ENCODE results near the gene KCTD15.
A peak's percentile ranks its signal among the peaks of the same experiment; 100 is the strongest.

KCTD15 gene

DNA sequence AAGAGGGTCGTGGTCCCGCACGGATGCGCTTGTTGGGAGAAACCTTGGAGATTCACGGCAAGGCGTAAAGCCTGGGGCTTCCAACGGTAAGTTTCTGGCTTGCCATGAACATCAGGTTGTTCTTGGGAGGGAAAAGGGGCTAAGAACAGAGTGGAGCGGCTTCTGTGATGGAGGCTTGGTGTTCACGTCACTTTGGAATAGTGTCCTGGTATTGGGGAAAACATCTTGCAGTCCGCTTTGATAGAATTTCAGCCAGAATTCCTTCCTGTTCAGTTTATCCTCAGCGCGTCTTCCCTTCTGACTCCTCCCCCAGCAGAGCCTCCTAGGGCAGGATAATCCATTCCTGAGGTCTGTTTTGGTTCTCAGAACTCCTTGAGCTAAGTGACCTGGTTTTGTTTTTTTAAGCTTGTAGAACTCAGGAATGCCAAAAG lies 2.0 kb downstream of the KCTD15 start:
- Histone ChIP-seq H3K27ac (ENCODE audit: low read depth, low read length) (no peak overlapping the region), H3K27me3 (ENCODE audit: insufficient read depth, low read length) (no peaks in the 10 kb centered on the region), H2AFZ (ENCODE audit: low read length, unreplicated experiment) (no peak overlapping the region)

DNA sequence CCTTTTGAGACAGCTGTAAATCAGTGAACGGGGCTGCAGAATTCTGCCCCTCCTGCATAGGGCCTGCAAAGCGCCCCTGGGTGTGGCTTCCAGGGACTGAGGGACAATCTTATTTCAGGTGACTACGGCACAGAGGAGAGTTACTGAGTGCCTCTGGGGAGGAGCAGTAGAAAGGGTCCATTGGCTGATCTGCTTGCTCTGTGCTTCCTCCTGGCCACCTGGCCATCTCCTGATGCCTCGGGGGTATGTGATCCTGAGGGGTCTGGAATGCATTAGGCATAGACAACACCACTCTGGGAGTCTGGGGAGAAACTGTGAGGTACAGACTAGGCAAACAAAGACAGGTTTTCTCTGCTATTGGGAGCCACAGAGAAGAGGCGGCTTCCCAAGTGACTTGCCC lies 2.8 kb downstream of the KCTD15 start:
- H2AFZ ChIP-seq (ENCODE audit: low read length, unreplicated experiment) = no peak overlapping the region
- H3K79me2 ChIP-seq (ENCODE audit: control insufficient read depth, insufficient read depth, low read length, unreplicated experiment) = no peaks in the 10 kb centered on the region
- H3K4me3 ChIP-seq (ENCODE audit: low read depth, low read length) = no peak overlapping the region
- peaks cover 4% of the 10 kb centered on the region for H3K4me1 ChIP-seq (ENCODE audit: control insufficient read depth, insufficient read depth, low read length, unreplicated experiment)
- H3K36me3 ChIP-seq (ENCODE audit: insufficient read depth, low read length) = no peaks in the 10 kb centered on the region
- no peak overlapping the region for H3K27ac ChIP-seq (ENCODE audit: low read depth, low read length)
- H3K27me3 ChIP-seq (ENCODE audit: insufficient read depth, low read length) = no peaks in the 10 kb centered on the region

More for the DNA sequence above, 2.0 kb downstream of the KCTD15 start:
- no peaks in the 10 kb centered on the region for H3K36me3 ChIP-seq (ENCODE audit: insufficient read depth, low read length)
- peak overlapping the region; percentile 89 for H3K4me3 ChIP-seq (ENCODE audit: low read depth, low read length)
- H3K79me2 ChIP-seq (ENCODE audit: control insufficient read depth, insufficient read depth, low read length, unreplicated experiment) = no peaks in the 10 kb centered on the region
- peaks cover 8% of the 10 kb centered on the region for H3K4me1 ChIP-seq (ENCODE audit: control insufficient read depth, insufficient read depth, low read length, unreplicated experiment)

GRCh38 chr19:33800012-33800680 lies 3.5 kb downstream of the KCTD15 start:
- H3K27ac ChIP-seq (ENCODE audit: low read depth, low read length) = no peak overlapping the region
- H2AFZ ChIP-seq (ENCODE audit: low read length, unreplicated experiment) = no peak overlapping the region
- no peaks in the 10 kb centered on the region for H3K36me3 ChIP-seq (ENCODE audit: insufficient read depth, low read length)
- no peaks in the 10 kb centered on the region for H3K4me1 ChIP-seq (ENCODE audit: control insufficient read depth, insufficient read depth, low read length, unreplicated experiment)
- no peaks in the 10 kb centered on the region for H3K27me3 ChIP-seq (ENCODE audit: insufficient read depth, low read length)
- no peak overlapping the region for H3K4me3 ChIP-seq (ENCODE audit: low read depth, low read length)
- no peaks in the 10 kb centered on the region for H3K79me2 ChIP-seq (ENCODE audit: control insufficient read depth, insufficient read depth, low read length, unreplicated experiment)

- H2AFZ ChIP-seq (ENCODE audit: low read length, unreplicated experiment) = no peak overlapping the region
- no peaks in the 10 kb centered on the region for H3K36me3 ChIP-seq (ENCODE audit: insufficient read depth, low read length)
- H3K4me3 ChIP-seq (ENCODE audit: low read depth, low read length) = no peak overlapping the region
- no peaks in the 10 kb centered on the region for H3K4me1 ChIP-seq (ENCODE audit: control insufficient read depth, insufficient read depth, low read length, unreplicated experiment)
- no peaks in the 10 kb centered on the region for H3K79me2 ChIP-seq (ENCODE audit: control insufficient read depth, insufficient read depth, low read length, unreplicated experiment)
- no peak overlapping the region for H3K27ac ChIP-seq (ENCODE audit: low read depth, low read length)
- no peaks in the 10 kb centered on the region for H3K27me3 ChIP-seq (ENCODE audit: insufficient read depth, low read length)
Observed at GRCh38 chr19:33801411-33801810, 4.7 kb downstream of the KCTD15 start.

GRCh38 chr19:33802001-33802400 lies 5.3 kb downstream of the KCTD15 start:
- Histone ChIP-seq H3K4me1 (ENCODE audit: control insufficient read depth, insufficient read depth, low read length, unreplicated experiment) (no peaks in the 10 kb centered on the region), H3K79me2 (ENCODE audit: control insufficient read depth, insufficient read depth, low read length, unreplicated experiment) (no peaks in the 10 kb centered on the region), H3K27me3 (ENCODE audit: insufficient read depth, low read length) (no peaks in the 10 kb centered on the region), H2AFZ (ENCODE audit: low read length, unreplicated experiment) (no peak overlapping the region), H3K4me3 (ENCODE audit: low read depth, low read length) (no peak overlapping the region), H3K27ac (ENCODE audit: low read depth, low read length) (no peak overlapping the region), H3K36me3 (ENCODE audit: insufficient read depth, low read length) (no peaks in the 10 kb centered on the region)

DNA sequence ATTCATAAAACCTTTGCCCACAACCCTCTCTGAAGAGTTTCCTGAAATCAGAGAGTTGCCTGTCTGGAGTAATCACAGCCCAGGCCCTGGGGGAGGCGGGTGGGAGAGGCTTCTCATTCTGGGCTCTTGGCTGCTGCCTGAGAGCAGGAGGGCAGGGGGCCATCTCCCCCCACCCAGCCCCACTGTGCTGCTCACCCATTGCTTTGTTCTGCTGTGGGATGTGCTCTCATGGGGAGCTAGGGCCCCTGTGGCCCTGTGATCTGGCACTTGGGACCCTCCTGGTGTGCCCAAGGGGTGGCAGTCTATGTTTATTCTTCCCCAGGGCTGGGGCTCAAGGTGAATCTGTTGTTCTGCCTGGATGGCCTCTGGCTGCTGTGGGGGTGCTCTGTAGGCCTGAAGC lies 6.1 kb downstream of the KCTD15 start:
- Histone ChIP-seq H2AFZ (ENCODE audit: low read length, unreplicated experiment) (no peak overlapping the region), H3K36me3 (ENCODE audit: insufficient read depth, low read length) (no peaks in the 10 kb centered on the region), H3K79me2 (ENCODE audit: control insufficient read depth, insufficient read depth, low read length, unreplicated experiment) (no peaks in the 10 kb centered on the region), H3K4me3 (ENCODE audit: low read depth, low read length) (no peak overlapping the region), H3K4me1 (ENCODE audit: control insufficient read depth, insufficient read depth, low read length, unreplicated experiment) (no peaks in the 10 kb centered on the region), H3K27ac (ENCODE audit: low read depth, low read length) (no peak overlapping the region), H3K27me3 (ENCODE audit: insufficient read depth, low read length) (no peaks in the 10 kb centered on the region)

DNA sequence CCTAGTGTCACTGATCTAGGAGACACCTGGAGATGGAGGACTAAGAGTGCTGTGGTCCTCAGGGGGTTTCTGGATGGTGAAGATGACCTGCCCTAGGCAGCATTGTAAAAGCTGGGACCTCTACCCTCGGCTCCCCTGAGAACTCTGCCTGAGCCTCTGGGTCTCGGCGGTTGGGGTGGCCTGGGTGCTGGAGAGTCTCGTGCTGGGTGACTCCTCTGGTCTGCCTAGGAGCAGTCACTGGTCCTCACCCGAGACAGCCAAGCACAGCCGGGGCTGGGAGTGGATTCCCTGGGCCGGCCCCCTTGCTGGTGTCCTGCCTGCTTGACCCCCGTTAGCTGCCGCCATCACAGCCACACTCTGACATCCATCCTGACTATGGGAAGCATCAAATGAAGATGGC lies 6.7 kb downstream of the KCTD15 start:
- Histone ChIP-seq H3K27ac (ENCODE audit: low read depth, low read length) (no peak overlapping the region), H3K27me3 (ENCODE audit: insufficient read depth, low read length) (no peaks in the 10 kb centered on the region), H3K36me3 (ENCODE audit: insufficient read depth, low read length) (no peaks in the 10 kb centered on the region), H3K4me3 (ENCODE audit: low read depth, low read length) (no peak overlapping the region), H3K4me1 (ENCODE audit: control insufficient read depth, insufficient read depth, low read length, unreplicated experiment) (no peaks in the 10 kb centered on the region), H3K79me2 (ENCODE audit: control insufficient read depth, insufficient read depth, low read length, unreplicated experiment) (no peaks in the 10 kb centered on the region), H2AFZ (ENCODE audit: low read length, unreplicated experiment) (no peak overlapping the region)

GRCh38 chr19:33804021-33804799 lies 7.5 kb downstream of the KCTD15 start:
- Histone ChIP-seq H2AFZ (ENCODE audit: low read length, unreplicated experiment) (no peak overlapping the region), H3K27ac (ENCODE audit: low read depth, low read length) (no peak overlapping the region), H3K27me3 (ENCODE audit: insufficient read depth, low read length) (no peaks in the 10 kb centered on the region), H3K4me3 (ENCODE audit: low read depth, low read length) (no peak overlapping the region), H3K36me3 (ENCODE audit: insufficient read depth, low read length) (no peaks in the 10 kb centered on the region), H3K79me2 (ENCODE audit: control insufficient read depth, insufficient read depth, low read length, unreplicated experiment) (no peaks in the 10 kb centered on the region), H3K4me1 (ENCODE audit: control insufficient read depth, insufficient read depth, low read length, unreplicated experiment) (no peaks in the 10 kb centered on the region)

DNA sequence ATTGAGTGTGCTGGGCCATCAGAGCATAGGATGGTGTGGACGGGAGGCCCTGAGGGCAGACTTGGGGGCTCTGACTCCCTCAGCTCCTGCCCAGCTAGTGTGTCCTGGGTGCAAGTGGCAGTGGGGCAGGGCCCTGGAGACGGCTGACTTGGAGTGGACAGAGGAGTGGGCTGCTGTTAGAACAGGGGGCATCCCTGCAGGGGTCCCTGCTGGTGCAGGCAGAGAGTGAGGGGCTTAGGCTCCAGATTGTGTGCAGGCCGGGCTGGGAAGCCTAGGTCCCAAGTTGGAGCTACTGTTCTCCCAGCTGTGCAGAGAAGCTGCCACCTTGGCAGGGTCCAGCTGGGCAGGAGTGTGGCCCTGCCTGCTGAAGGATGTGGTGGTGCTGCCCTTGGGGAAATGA lies 8.6 kb downstream of the KCTD15 start:
- Histone ChIP-seq H2AFZ (ENCODE audit: low read length, unreplicated experiment) (no peak overlapping the region), H3K4me3 (ENCODE audit: low read depth, low read length) (no peak overlapping the region), H3K79me2 (ENCODE audit: control insufficient read depth, insufficient read depth, low read length, unreplicated experiment) (no peaks in the 10 kb centered on the region), H3K36me3 (ENCODE audit: insufficient read depth, low read length) (no peaks in the 10 kb centered on the region), H3K27ac (ENCODE audit: low read depth, low read length) (no peak overlapping the region), H3K27me3 (ENCODE audit: insufficient read depth, low read length) (no peaks in the 10 kb centered on the region), H3K4me1 (ENCODE audit: control insufficient read depth, insufficient read depth, low read length, unreplicated experiment) (no peaks in the 10 kb centered on the region)

GRCh38 chr19:33805840-33806433 lies 9.3 kb downstream of the KCTD15 start:
- no peak overlapping the region for H2AFZ ChIP-seq (ENCODE audit: low read length, unreplicated experiment)
- H3K27ac ChIP-seq (ENCODE audit: low read depth, low read length) = no peak overlapping the region
- H3K4me3 ChIP-seq (ENCODE audit: low read depth, low read length) = no peak overlapping the region
- H3K36me3 ChIP-seq (ENCODE audit: insufficient read depth, low read length) = no peaks in the 10 kb centered on the region
- no peaks in the 10 kb centered on the region for H3K27me3 ChIP-seq (ENCODE audit: insufficient read depth, low read length)
- H3K4me1 ChIP-seq (ENCODE audit: control insufficient read depth, insufficient read depth, low read length, unreplicated experiment) = no peaks in the 10 kb centered on the region
- H3K79me2 ChIP-seq (ENCODE audit: control insufficient read depth, insufficient read depth, low read length, unreplicated experiment) = no peaks in the 10 kb centered on the region

Data from ACC112 (cell line).